ENCODE results near the gene THRB. TPM values are rescaled to one million over a fixed set of nuclear protein-coding genes. Genes with fewer than 3 reads are reported as not detected.
"Not testable (repeated sequence)": the region's sequence is repeated elsewhere in the genome, so short reads cannot be mapped to it uniquely, and the experiment has no call there.

Gene THRB
- total and polyA plus RNA-seq, 10 donors = 1.00 to 26.6 (median 16.2) TPM

DNA sequence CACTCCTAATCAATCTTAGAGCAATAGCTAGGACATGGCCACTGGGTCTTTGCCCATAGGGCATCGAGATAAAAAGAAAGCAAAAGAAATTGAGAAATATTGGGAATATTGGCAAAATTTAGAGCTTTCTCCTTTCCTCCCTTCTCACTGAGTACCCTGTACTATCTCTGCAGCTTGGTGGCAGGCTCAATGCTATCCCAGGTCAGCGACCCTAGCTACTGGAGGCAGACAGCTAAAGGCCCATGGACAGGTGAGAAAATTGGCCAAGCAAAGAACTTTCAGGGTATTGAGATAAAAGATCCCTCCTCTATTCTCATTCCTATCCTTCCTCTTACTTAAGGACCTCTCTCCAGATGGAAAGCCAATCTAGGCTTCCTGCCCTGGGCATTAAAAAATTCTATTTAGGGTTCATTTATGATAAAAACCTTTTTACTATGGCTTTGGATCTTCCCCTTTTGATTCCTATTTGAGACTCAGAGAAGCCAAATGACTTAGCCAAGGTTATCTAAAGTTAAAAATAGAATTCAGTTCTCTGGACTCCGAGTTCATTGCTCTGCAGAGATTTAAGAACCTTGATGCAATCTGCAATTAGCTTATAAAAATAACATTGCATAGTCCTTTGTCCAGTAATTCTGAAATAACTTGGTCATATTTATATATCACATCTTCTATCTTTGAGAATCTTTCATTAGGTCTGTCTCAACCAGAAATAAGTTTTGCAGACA lies 75.4 kb downstream of the THRB start:
- intact Hi-C loops (cut with DNase I; ENCODE audit: low total_unique reads) = no loop called here
- WGBS, 5 donors = 66 to 86% (median 75%) methylated on average over 3 of the region's 3 CpGs
- H3K27ac ChIP-seq = no peak overlapping the region

GRCh38 chr3:24417730-24418129 lies 76.9 kb downstream of the THRB start:
- peaks cover 0 to 4% (median 0%) of the 10 kb centered on the region in 8 donors for H3K9me3 ChIP-seq
- intact Hi-C loops (cut with DNase I; ENCODE audit: low total_unique reads) = no loop called here
- H3K36me3 ChIP-seq = no peaks in the 10 kb centered on the region
- no peak for DNase-seq
- TF ChIP-seq, protein P1, sequence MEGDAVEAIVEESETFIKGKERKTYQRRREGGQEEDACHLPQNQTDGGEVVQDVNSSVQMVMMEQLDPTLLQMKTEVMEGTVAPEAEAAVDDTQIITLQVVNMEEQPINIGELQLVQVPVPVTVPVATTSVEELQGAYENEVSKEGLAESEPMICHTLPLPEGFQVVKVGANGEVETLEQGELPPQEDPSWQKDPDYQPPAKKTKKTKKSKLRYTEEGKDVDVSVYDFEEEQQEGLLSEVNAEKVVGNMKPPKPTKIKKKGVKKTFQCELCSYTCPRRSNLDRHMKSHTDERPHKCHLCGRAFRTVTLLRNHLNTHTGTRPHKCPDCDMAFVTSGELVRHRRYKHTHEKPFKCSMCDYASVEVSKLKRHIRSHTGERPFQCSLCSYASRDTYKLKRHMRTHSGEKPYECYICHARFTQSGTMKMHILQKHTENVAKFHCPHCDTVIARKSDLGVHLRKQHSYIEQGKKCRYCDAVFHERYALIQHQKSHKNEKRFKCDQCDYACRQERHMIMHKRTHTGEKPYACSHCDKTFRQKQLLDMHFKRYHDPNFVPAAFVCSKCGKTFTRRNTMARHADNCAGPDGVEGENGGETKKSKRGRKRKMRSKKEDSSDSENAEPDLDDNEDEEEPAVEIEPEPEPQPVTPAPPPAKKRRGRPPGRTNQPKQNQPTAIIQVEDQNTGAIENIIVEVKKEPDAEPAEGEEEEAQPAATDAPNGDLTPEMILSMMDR (IDR thresholded peaks at IDR 0.05 in 8 of 11, conservative IDR thresholded peaks at IDR 0.05 in 3 of 11) = no peak
- TF ChIP-seq POLR2AphosphoS5 (IDR thresholded peaks at IDR 0.05) = no peak
- no peak for TF ChIP-seq POLR2A (IDR thresholded peaks at IDR 0.05)
- no peaks in the 10 kb centered on the region for H3K27me3 ChIP-seq (replicated peaks in 1 of 7)
- no peak overlapping the region for H3K27ac ChIP-seq
- H3K4me1 ChIP-seq = no peaks in the 10 kb centered on the region
- no peak overlapping the region for H3K4me3 ChIP-seq
- WGBS, 5 donors = 80 to 92% (median 90%) methylated on average over 2 of the region's 2 CpGs

More for the DNA sequence above, 75.4 kb downstream of the THRB start:
- H3K4me1 ChIP-seq = no peaks in the 10 kb centered on the region
- no peak for TF ChIP-seq POLR2A (IDR thresholded peaks at IDR 0.05)
- TF ChIP-seq POLR2AphosphoS5 (IDR thresholded peaks at IDR 0.05) = no peak
- TF ChIP-seq, protein P1 (IDR thresholded peaks at IDR 0.05 in 8 of 11, conservative IDR thresholded peaks at IDR 0.05 in 3 of 11) = no peak
- no peak overlapping the region for H3K4me3 ChIP-seq
- H3K36me3 ChIP-seq = no peaks in the 10 kb centered on the region
- no peaks in the 10 kb centered on the region for H3K27me3 ChIP-seq (replicated peaks in 1 of 7)
- H3K9me3 ChIP-seq = no peaks in the 10 kb centered on the region
- DNase-seq = no peak

DNA sequence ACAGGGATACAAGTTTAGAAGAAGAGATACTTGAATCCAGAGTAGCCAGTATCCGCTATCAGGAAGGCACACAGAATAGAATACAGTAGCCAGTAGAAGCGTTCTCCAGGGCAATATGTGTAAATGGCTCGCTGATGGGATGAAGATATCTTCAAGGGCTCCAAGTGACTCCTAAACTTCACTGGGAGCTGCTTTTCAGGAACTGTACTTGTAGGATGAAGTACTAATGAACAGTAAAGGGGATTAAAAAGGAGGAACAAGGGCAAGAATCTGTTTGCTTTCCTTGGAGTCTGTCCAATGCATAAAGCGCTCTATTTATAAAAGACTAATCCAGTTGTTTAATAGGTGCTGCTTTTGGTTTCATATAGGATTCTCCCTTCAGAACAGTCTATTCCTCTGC lies 78.4 kb downstream of the THRB start:
- 91 to 95% (median 94%) methylated on average over 4 of the region's 4 CpGs for WGBS, 5 donors
- no peaks in the 10 kb centered on the region for H3K4me1 ChIP-seq
- no peak overlapping the region for H3K27ac ChIP-seq
- intact Hi-C loops (cut with DNase I; ENCODE audit: low total_unique reads) = no loop called here
- H3K36me3 ChIP-seq = no peaks in the 10 kb centered on the region
- TF ChIP-seq, protein P1 (IDR thresholded peaks at IDR 0.05 in 8 of 11, conservative IDR thresholded peaks at IDR 0.05 in 3 of 11) = no peak
- TF ChIP-seq POLR2AphosphoS5 (IDR thresholded peaks at IDR 0.05) (no peak), POLR2A (IDR thresholded peaks at IDR 0.05) (no peak)
- DNase-seq = no peak
- no peak overlapping the region for H3K4me3 ChIP-seq
- H3K9me3 ChIP-seq = peaks cover 0 to 4% (median 0%) of the 10 kb centered on the region in 8 donors
- H3K27me3 ChIP-seq (replicated peaks in 1 of 7) = no peaks in the 10 kb centered on the region

DNA sequence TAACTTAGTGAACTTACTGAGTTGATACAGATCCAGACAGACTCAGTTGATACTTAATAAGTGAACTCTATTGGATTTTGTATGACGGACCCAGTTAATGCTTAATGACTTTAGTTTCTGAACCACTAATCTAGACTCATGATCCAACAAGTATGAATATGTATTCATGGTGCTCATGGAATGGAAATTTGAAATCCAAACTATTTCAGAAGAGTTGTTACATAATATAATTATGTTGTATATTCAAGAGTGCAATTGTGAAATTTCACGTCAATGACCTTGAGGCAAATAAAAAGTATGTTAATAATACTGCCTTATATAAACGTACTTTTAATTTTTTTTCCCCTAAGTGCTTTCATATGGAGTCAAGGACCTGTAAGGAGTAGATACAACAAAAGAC lies 78.8 kb downstream of the THRB start:
- no peaks in the 10 kb centered on the region for H3K36me3 ChIP-seq
- H3K27ac ChIP-seq = no peak overlapping the region
- peaks cover 0 to 4% (median 0%) of the 10 kb centered on the region in 8 donors for H3K9me3 ChIP-seq
- TF ChIP-seq, protein P1 (IDR thresholded peaks at IDR 0.05 in 8 of 11, conservative IDR thresholded peaks at IDR 0.05 in 3 of 11) = no peak
- no peak for TF ChIP-seq POLR2AphosphoS5 (IDR thresholded peaks at IDR 0.05)
- TF ChIP-seq POLR2A (IDR thresholded peaks at IDR 0.05) = no peak
- H3K27me3 ChIP-seq (replicated peaks in 1 of 7) = no peaks in the 10 kb centered on the region
- no peak overlapping the region for H3K4me3 ChIP-seq
- intact Hi-C loops (cut with DNase I; ENCODE audit: low total_unique reads) = no loop called here
- 81 to 93% (median 88%) methylated on average over 3 of the region's 3 CpGs for WGBS, 5 donors
- H3K4me1 ChIP-seq = no peaks in the 10 kb centered on the region
- no peak for DNase-seq

- H3K36me3 ChIP-seq; H3K27ac ChIP-seq; H3K9me3 ChIP-seq; DNase-seq; H3K4me1 ChIP-seq; H3K27me3 ChIP-seq (replicated peaks in 1 of 7); intact Hi-C loops (cut with DNase I; ENCODE audit: low total_unique reads); H3K4me3 ChIP-seq: not testable (repeated sequence)
- 81 to 91% (median 87%) methylated on average over 5 of the region's 5 CpGs for WGBS, 5 donors
These were observed 81.0 kb downstream of the THRB start for GRCh38 chr3:24413662-24414061.
